Naive thymus-derived CD8-positive, alpha-beta T cell (primary cell): Measurements from ENCODE around the gene MTAP. TPM values are rescaled to one million over a fixed set of nuclear protein-coding genes. Genes with fewer than 3 reads are reported as not detected.
"Not testable (repeated sequence)": the region's sequence is repeated elsewhere in the genome, so short reads cannot be mapped to it uniquely, and the experiment has no call there.

Source experiments
- ATAC-seq, 2 donors: fragments of 150-1000 bp; cut with Tn5 transposase in 1 of 2; sonication (Bioruptor Pico), chemical (Tn5 transposase) in 1 of 2; 1 replicate in 1 of 2; 2 replicates in 1 of 2; pipeline ENCODE4 v1.10.0; 2021; ENCODE audit warnings: mild to moderate bottlenecking in 2 of 2, moderate library complexity in 2 of 2
- POLR2A ChIA-PET: fragments of 350-600 bp; sonication (Branson Sonifier 250); formaldehyde crosslinking; loops from one replicate; lab custom pipeline; 2021; ENCODE audit warnings: antibody characterized with exemption; lab: Charles Lee
- DNase-seq, 10 donors: peaks; one replicate each; pipeline versions ENCODE4 v3.0.0 to v3.0.0-alpha.2; 2020 to 2022
- H3K27ac Mint-ChIP-seq, 10 donors: one replicate each; pipeline ENCODE4 v1.8.0; 2020 to 2022; ENCODE audit warnings: mild to moderate bottlenecking in 10 of 10, mixed read lengths in 10 of 10, moderate library complexity in 4 of 10, inconsistent platforms in 1 of 10
- H3K27me3 Mint-ChIP-seq, 5 donors: one replicate each; pipeline ENCODE4 v1.8.0; 2021 to 2022; ENCODE audit warnings: mixed read lengths in 5 of 5
- H3K36me3 Mint-ChIP-seq, 3 donors: one replicate each; pipeline ENCODE4 v1.8.0; 2020 to 2022; ENCODE audit warnings: mixed read lengths in 3 of 3, mild to moderate bottlenecking in 2 of 3, inconsistent platforms in 1 of 3
- H3K4me1 Mint-ChIP-seq, 4 donors: one replicate each; pipeline ENCODE4 v1.8.0; 2021 to 2022; ENCODE audit warnings: mixed read lengths in 4 of 4
- H3K4me3 Mint-ChIP-seq, 10 donors: one replicate each; pipeline ENCODE4 v1.8.0; 2020 to 2022; ENCODE audit warnings: mild to moderate bottlenecking in 10 of 10, mixed read lengths in 10 of 10, moderate library complexity in 6 of 10, inconsistent platforms in 1 of 10
- H3K9me3 Mint-ChIP-seq, 9 donors: one replicate each; pipeline ENCODE4 v1.8.0; 2020 to 2022; ENCODE audit warnings: mixed read lengths in 9 of 9, mild to moderate bottlenecking in 3 of 9, inconsistent platforms in 1 of 9, moderate library complexity in 1 of 9
- polyA plus RNA-seq, 3 donors: library from polyadenylated mRNA; unstranded; fragments of 300-500 nt; fragmentation: Illumina TruSeq; gene quantifications; one replicate each; pipeline ENCODE4 v1.2.3, GENCODE V29; 2021
- total RNA-seq, 8 experiments: library from RNA in 2 of 8; stranded (reverse) in 2 of 8; gene quantifications; one replicate each; pipeline ENCODE4 v1.2.3 and lab custom pipeline; 2021 to 2026

MTAP gene
- total and polyA plus RNA-seq, 5 experiments from 2014 or later: 11.2 to 46.0 (median 20.2) TPM

DNA sequence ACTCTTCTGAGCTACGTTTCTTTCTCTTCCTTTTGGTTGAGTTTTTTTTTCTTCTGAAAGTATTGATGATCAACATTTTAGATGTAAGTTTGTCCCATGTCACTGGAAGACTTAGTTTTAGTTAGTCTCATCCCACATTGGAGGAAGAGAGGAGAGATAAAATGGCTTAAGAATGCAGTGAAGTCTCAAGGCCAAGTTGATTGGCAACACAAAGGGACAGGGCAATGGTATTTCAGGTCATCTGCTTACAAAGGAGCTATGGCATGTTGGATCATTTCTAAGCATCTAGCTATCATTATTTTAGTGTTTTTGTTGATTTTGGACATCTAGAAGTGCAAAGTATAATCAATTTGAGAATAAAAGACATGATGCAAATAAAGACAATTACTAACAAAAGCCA, 133.2 kb downstream of the MTAP start:
- DNase-seq (no peak), ATAC-seq (no peak)
- H3K27me3 Mint-ChIP-seq: no peaks in the 10 kb centered on the region
- H3K4me1 Mint-ChIP-seq: no peaks in the 10 kb centered on the region
- POLR2A ChIA-PET: no interaction called here
- no peak overlapping the region for H3K4me3 Mint-ChIP-seq
- H3K9me3 Mint-ChIP-seq: peaks cover 0 to 2% (median 0%) of the 10 kb centered on the region in 9 donors
- no peak overlapping the region for H3K27ac Mint-ChIP-seq
- peaks cover 17 to 27% (median 21%) of the 10 kb centered on the region in 3 donors for H3K36me3 Mint-ChIP-seq

DNA sequence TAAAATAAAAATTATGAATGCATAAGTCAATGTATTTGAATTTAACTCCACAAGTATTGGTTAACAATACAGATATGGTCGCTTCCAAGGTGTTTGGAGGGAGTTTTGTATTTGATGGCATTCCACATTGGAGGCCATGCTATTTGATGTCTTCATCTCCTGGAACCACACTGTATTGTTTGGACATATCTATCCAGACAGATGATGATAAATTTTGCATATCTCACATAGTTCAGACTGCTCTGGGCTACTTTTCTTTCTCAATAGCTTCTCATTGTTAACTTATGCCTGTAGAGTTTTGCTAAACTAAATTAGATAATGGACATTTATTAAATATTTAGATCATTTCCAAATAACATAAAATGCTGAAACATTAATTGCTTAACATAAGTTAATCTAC, 133.7 kb downstream of the MTAP start:
- POLR2A ChIA-PET: no interaction called here
- DNase-seq (no peak), ATAC-seq (no peak)
- Mint-ChIP-seq H3K27ac (no peak overlapping the region), H3K36me3 (peaks cover 12 to 22% (median 17%) of the 10 kb centered on the region in 3 donors), H3K4me1 (no peaks in the 10 kb centered on the region), H3K4me3 (no peak overlapping the region), H3K27me3 (no peaks in the 10 kb centered on the region), H3K9me3 (peaks cover 0 to 1% (median 0%) of the 10 kb centered on the region in 9 donors)

DNA sequence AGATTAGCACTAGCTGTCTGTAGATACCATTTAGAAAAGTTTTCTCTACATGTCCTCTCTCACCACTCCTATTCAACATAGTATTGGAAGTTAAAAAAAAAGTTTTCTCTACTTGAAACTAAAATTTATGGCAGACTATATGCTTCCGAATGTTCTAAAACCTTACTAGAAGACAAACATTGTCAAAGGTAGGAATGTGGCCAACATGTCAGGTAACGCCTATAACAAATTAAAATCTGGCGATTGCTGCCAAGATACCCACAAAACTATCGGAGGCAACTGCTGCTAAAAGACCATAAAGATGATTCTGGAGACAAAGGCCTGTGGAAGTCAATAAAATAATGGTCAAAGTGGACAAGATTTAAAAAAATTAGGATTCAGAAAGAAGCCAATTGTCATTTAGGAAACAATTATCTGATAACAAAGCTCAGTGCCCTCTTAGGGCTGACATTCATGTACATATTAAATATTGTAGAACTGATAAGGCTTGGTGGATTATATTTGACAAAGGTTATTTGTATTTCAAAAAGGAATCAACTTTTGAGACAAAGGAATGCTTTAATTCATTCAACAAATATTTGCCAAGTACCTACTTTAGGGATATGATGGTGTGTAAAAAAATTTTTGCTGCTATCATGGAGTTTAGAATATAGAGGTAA, 139.0 kb downstream of the MTAP start:
- Mint-ChIP-seq H3K36me3 (no peaks in the 10 kb centered on the region), H3K4me1 (peaks cover 0 to 1% (median 0%) of the 10 kb centered on the region in 4 donors), H3K27me3 (peaks cover 8 to 33% (median 20%) of the 10 kb centered on the region in 5 donors), H3K27ac (no peak overlapping the region), H3K9me3 (peaks cover 0 to 9% (median 0%) of the 10 kb centered on the region in 9 donors), H3K4me3 (no peak overlapping the region)
- POLR2A ChIA-PET: no interaction called here
- DNase-seq (no peak), ATAC-seq (no peak)

DNA sequence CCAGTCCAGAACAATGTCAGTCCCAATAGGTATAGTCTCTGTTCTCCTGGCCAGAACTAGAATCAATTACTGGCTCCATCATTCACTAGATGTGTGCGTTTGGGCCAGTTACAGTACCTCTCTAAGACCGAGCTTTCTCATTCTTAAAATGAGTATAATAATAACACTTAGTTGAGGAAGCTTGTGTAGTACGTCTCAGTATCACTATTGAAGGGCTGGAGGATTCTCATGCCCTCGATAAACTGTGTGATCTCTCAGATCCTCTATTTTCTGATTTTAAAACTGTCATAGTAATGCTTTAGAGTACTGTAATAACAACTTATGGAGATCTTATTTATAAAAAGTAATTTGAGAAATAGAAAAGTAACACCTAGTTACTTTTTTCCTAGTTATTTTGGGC, 141.0 kb downstream of the MTAP start:
- Mint-ChIP-seq H3K27me3 (peaks cover 10 to 33% (median 22%) of the 10 kb centered on the region in 5 donors), H3K4me3 (no peak overlapping the region), H3K27ac (no peak overlapping the region), H3K9me3 (peaks cover 1 to 25% (median 9%) of the 10 kb centered on the region in 9 donors), H3K36me3 (peaks cover 0 to 15% (median 4%) of the 10 kb centered on the region in 3 donors), H3K4me1 (peaks cover 0 to 1% (median 0%) of the 10 kb centered on the region in 4 donors)
- DNase-seq: no peak
- POLR2A ChIA-PET: no interaction called here
- no peak for ATAC-seq

DNA sequence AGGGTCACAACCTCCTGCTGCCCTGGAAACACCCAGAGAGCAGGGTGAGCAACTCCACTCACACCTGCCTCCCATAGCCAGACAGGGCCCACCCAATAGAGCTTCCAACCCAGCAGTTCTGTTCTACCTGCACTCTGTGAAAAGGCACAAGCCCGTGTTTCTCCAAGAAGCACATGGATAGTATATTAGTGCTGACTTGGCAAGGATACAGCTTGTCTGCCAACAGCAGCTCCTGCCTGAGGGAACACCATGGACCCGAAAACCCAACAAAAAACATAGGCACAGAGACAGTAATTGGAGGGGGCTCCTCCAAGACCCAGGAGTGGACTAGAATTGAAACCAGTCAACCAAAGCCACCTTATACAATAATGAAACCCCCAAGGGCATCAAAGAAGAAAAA, 143.2 kb downstream of the MTAP start:
- peaks cover 0 to 1% (median 0%) of the 10 kb centered on the region in 4 donors for H3K4me1 Mint-ChIP-seq
- peaks cover 10 to 35% (median 23%) of the 10 kb centered on the region in 5 donors for H3K27me3 Mint-ChIP-seq
- ATAC-seq: no peak
- peaks cover 1 to 31% (median 9%) of the 10 kb centered on the region in 9 donors for H3K9me3 Mint-ChIP-seq
- no peak overlapping the region for H3K27ac Mint-ChIP-seq
- DNase-seq: no peak
- H3K4me3 Mint-ChIP-seq: no peak overlapping the region
- POLR2A ChIA-PET: no interaction called here
- H3K36me3 Mint-ChIP-seq: peaks cover 0 to 17% (median 4%) of the 10 kb centered on the region in 3 donors

- H3K4me1 Mint-ChIP-seq: peaks cover 0 to 1% (median 0%) of the 10 kb centered on the region in 4 donors
- H3K27me3 Mint-ChIP-seq: peaks cover 24 to 57% (median 42%) of the 10 kb centered on the region in 5 donors
- no peak overlapping the region for H3K4me3 Mint-ChIP-seq
- no peak for ATAC-seq
- H3K27ac Mint-ChIP-seq: no peak overlapping the region
- no peak for DNase-seq
- H3K36me3 Mint-ChIP-seq: peaks cover 9 to 20% (median 16%) of the 10 kb centered on the region in 3 donors
- POLR2A ChIA-PET: no interaction called here
- peaks cover 0 to 19% (median 13%) of the 10 kb centered on the region in 9 donors for H3K9me3 Mint-ChIP-seq
These were observed 156.4 kb downstream of the MTAP start for GRCh38 chr9:21958833-21959232.

GRCh38 chr9:21959268-21959667, 156.8 kb downstream of the MTAP start:
- H3K4me1 Mint-ChIP-seq, H3K27ac Mint-ChIP-seq, ATAC-seq, H3K4me3 Mint-ChIP-seq, DNase-seq, POLR2A ChIA-PET: not testable (repeated sequence)
- H3K27me3 Mint-ChIP-seq: peaks cover 28 to 59% (median 47%) of the 10 kb centered on the region in 5 donors
- peaks cover 9 to 20% (median 16%) of the 10 kb centered on the region in 3 donors for H3K36me3 Mint-ChIP-seq
- peaks cover 0 to 21% (median 13%) of the 10 kb centered on the region in 9 donors for H3K9me3 Mint-ChIP-seq

DNA sequence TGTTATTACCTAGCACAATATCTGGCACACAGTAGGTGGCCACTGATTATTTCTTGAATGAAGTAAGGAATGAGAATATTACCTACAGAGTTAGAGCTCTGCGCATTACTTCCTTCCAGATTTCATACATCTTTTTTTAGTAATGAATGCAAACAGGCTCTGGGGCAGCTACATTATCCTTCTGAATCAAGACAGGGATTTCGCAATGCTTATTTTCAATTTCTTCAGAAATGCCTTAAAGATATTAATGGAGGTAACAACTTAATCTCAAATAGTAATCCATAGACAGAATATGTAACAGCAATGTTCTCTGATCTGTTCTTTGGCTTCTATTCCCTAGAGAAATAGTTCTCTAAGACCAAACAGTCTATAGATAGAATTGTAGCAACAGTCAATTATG, 159.1 kb downstream of the MTAP start:
- Mint-ChIP-seq H3K4me1 (peaks cover 0 to 19% (median 15%) of the 10 kb centered on the region in 4 donors), H3K27ac (no peak overlapping the region), H3K9me3 (peaks cover 0 to 33% (median 17%) of the 10 kb centered on the region in 9 donors), H3K4me3 (no peak overlapping the region), H3K36me3 (peaks cover 13 to 21% (median 18%) of the 10 kb centered on the region in 3 donors), H3K27me3 (peaks cover 43 to 70% (median 64%) of the 10 kb centered on the region in 5 donors)
- no peak for DNase-seq
- no peak for ATAC-seq
- POLR2A ChIA-PET: no interaction called here

GRCh38 chr9:21964925-21965385, 162.5 kb downstream of the MTAP start:
- peaks cover 2 to 25% (median 22%) of the 10 kb centered on the region in 4 donors for H3K4me1 Mint-ChIP-seq
- H3K36me3 Mint-ChIP-seq: peaks cover 24 to 42% (median 29%) of the 10 kb centered on the region in 3 donors
- POLR2A ChIA-PET: no interaction called here
- ATAC-seq (peak; percentile 67 to 68), DNase-seq (peak in 7 of 10 donors; percentile 12 to 47 (median 33))
- peaks cover 8 to 65% (median 41%) of the 10 kb centered on the region in 9 donors for H3K9me3 Mint-ChIP-seq
- H3K27ac Mint-ChIP-seq: peak overlapping the region in 1 of 10 donors; percentile 24
- peak overlapping the region; percentile 34 to 74 (median 52) for H3K4me3 Mint-ChIP-seq
- peaks cover 60 to 100% (median 84%) of the 10 kb centered on the region in 5 donors for H3K27me3 Mint-ChIP-seq

DNA sequence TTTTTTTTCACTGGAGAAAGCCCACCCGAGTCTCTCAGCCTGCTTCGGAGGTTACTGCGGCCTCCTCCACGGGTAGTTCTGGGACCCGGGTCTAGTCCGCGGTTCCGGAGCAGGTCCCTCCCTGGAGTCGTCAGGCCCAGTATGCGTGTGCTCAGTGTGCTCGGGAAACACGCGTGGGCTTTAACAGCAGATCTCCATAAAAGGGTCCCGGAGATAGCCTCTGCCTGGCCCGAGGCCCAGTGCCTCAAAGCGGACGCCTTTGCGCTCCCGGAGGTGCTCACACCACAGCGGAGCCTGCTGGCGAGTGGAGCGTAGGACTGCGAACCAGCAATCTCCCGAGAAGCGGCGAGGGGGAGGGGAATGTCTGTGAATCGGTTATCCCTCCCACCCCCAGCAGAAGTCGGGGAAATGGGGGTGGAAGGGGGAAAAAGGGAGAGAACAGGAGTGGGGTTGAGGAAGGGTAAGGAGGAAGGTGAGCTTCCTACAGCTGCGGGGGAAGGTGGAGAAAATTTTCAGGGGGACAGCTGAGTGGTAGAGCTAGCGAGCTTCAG, 163.0 kb downstream of the MTAP start:
- H3K4me1 Mint-ChIP-seq: peaks cover 2 to 25% (median 22%) of the 10 kb centered on the region in 4 donors
- H3K27ac Mint-ChIP-seq: no peak overlapping the region
- DNase-seq: peak in 1 of 10 donors; percentile 12
- peaks cover 25 to 41% (median 32%) of the 10 kb centered on the region in 3 donors for H3K36me3 Mint-ChIP-seq
- peaks cover 62 to 100% (median 84%) of the 10 kb centered on the region in 5 donors for H3K27me3 Mint-ChIP-seq
- H3K9me3 Mint-ChIP-seq: peaks cover 8 to 71% (median 46%) of the 10 kb centered on the region in 9 donors
- peak; percentile 36 to 38 for ATAC-seq
- POLR2A ChIA-PET: no interaction called here
- peak overlapping the region in 9 of 10 donors; percentile 12 to 74 (median 54) for H3K4me3 Mint-ChIP-seq

DNA sequence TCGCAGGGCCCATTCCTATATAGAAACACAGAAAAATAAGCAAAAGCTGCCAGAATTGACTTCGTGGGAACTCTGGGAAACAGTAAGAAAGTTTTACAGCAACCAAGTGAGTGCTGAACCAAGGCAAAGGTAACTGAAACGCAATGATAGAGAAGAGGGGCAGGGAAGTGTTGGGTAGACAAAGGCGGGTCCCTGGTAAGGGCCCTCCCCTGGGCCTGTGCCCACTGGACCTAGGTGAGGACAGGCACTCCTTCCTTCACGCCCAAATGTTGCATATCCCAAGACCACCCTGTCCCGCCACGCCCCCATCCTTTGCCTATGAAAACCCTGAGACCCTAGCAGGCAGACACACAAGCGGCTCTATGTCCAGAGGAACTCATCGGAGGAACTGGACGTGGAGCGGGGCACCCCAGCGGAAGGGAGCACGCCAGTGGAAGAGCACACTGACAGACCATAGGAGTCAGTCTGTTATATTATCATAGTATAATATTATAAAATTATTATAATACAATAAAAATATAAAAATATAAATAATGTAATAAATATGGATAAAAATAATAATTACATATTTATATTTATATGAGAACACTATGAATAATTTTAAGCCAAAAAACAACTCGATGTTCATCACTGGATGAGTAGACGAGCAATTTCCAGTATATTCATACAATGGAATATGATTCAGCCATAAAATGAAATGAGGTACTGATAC, 163.9 kb downstream of the MTAP start:
- no peak for ATAC-seq
- peaks cover 8 to 76% (median 46%) of the 10 kb centered on the region in 9 donors for H3K9me3 Mint-ChIP-seq
- POLR2A ChIA-PET: interaction anchor here (0.7 kb wide), 1 partner anchor 629 kb away, joined by 3 read pairs; no protein-coding TSS in a partner anchor
- H3K4me1 Mint-ChIP-seq: peaks cover 2 to 27% (median 24%) of the 10 kb centered on the region in 4 donors
- H3K27me3 Mint-ChIP-seq: peaks cover 63 to 100% (median 84%) of the 10 kb centered on the region in 5 donors
- no peak for DNase-seq
- H3K36me3 Mint-ChIP-seq: peaks cover 27 to 42% (median 31%) of the 10 kb centered on the region in 3 donors
- peak overlapping the region in 5 of 10 donors; percentile 35 to 64 (median 54) for H3K4me3 Mint-ChIP-seq
- peak overlapping the region in 2 of 10 donors; percentile 62 to 83 for H3K27ac Mint-ChIP-seq

DNA sequence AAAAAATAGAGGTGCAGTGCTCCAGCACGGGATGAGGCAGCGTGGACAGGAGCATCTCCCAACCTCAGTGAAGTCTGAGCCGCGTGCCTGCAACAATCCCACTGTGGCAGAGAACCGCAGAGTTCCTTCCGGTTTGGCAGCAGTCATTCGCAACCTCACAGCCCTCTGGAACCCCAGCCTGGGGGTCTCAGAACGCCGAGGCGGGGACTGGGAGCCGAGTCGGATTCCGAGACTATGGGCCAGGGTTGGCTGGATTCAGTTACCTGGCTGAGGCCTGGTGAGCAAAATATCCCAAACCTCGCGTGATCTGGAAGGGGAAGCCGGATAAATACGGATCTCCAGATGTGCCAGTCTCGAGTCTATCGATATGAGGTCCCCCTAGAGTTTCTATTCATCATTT, 164.7 kb downstream of the MTAP start:
- peaks cover 8 to 80% (median 46%) of the 10 kb centered on the region in 9 donors for H3K9me3 Mint-ChIP-seq
- H3K4me1 Mint-ChIP-seq: peaks cover 2 to 29% (median 25%) of the 10 kb centered on the region in 4 donors
- peak overlapping the region in 1 of 10 donors; percentile 88 for H3K27ac Mint-ChIP-seq
- H3K27me3 Mint-ChIP-seq: peaks cover 65 to 100% (median 85%) of the 10 kb centered on the region in 5 donors
- DNase-seq (peak in 1 of 10 donors; percentile 4), ATAC-seq (no peak)
- peaks cover 28 to 48% (median 31%) of the 10 kb centered on the region in 3 donors for H3K36me3 Mint-ChIP-seq
- POLR2A ChIA-PET: interaction anchor here (0.7 kb wide), 1 partner anchor 630 kb away, joined by 3 read pairs; no protein-coding TSS in a partner anchor
- no peak overlapping the region for H3K4me3 Mint-ChIP-seq
